NT2/D1 (cell line): ENCODE measurements around the gene MRPL11.
"Not testable (repeated sequence)": the region's sequence is repeated elsewhere in the genome, so short reads cannot be mapped to it uniquely, and the experiment has no call there.

Experiments
- DNase-seq: peaks from one replicate; pipeline ENCODE4 v3.0.0-alpha.2; 2011; ENCODE audit warnings: low read depth, low spot score
- H3K27me3 ChIP-seq: 2 replicates; pipeline ENCODE4 v1.6.0; 2011; ENCODE audit warnings: mild to moderate bottlenecking; ENCODE audit not compliant: insufficient read length, insufficient read depth
- H3K36me3 ChIP-seq: 2 replicates; pipeline ENCODE4 v1.6.1; 2011; ENCODE audit warnings: mild to moderate bottlenecking, low read length, mixed read lengths; ENCODE audit not compliant: insufficient read depth, insufficient read length
- H3K4me1 ChIP-seq: 2 replicates; pipeline ENCODE4 v1.5.1; 2011; ENCODE audit not compliant: insufficient read depth, insufficient read length
- H3K4me3 ChIP-seq: 2 replicates; pipeline ENCODE4 v1.5.1; 2011; ENCODE audit warnings: low read depth; ENCODE audit not compliant: insufficient read length
- H3K9ac ChIP-seq: 2 replicates; pipeline ENCODE4 v1.6.0; 2011; ENCODE audit warnings: low read depth; ENCODE audit not compliant: insufficient read length
- H3K9me3 ChIP-seq: 2 replicates; pipeline ENCODE4 v1.5.1; 2011; ENCODE audit warnings: mild to moderate bottlenecking, low read length; ENCODE audit not compliant: insufficient read depth
- SUZ12 ChIP-seq: IDR thresholded peaks from 2 replicates; pipeline ENCODE4 v1.6.1; 2011; ENCODE audit not compliant: insufficient read length, insufficient read depth; ENCODE audit errors: extremely low read depth
- YY1 ChIP-seq: IDR thresholded peaks from 2 replicates; pipeline ENCODE4 v1.6.1; 2011; ENCODE audit not compliant: insufficient read length, insufficient read depth
- ZNF274 ChIP-seq: IDR thresholded peaks from 2 replicates; pipeline ENCODE4 v1.6.1; 2011; ENCODE audit warnings: mild to moderate bottlenecking, low read depth, low read length

MRPL11 gene

DNA sequence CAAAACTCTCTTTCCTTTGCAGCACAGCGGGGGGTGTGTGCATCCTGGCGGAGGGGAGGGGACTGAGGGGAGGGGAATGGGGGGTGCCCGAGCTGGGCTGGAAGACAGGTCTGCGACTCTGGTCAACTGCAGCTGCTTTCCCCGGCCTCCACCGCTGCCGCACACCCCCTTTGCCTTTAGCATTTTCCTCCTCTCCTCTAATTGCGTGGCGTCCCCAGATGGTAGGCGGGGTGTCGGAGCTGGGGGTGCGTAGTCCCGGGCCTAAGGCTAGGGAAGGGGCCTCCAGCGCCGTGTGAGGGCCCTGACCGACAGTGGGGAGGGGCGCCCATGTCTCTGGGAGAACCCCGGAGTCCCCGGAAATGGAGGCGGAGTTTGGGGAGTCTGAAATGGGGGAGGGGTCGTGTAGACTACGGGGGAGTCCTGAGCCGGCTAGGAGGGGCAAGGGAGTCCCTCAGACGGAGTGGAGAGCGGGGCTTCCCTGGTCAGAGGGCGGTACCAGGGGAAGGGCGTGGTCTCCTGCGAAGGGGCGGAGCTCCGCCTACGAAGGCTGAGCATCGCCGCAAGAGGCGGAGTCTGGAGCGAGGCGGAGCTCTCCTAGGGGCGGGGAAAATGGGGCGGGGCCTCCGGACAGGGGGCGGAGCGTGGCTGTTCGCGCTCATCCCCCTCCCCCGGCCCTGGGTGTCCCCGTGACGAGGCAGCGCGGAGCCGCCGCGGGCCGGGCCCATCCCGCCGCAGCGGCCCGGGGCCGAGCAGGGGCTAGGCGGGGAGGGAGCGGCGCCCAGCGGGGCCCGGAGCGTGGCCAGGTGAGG, 27.8 kb upstream of the MRPL11 start, which contains the start of gene PELI3:
Gene PELI3 (plus strand): TSS at position 681 of the 809 bp plus-strand sequence. CDS start 1,224 bp downstream, outside the sequence.
- Histone ChIP-seq H3K4me1 (peaks cover 24% of the 10 kb centered on the region), H3K9ac (peak within 1 kb of the TSS; percentile 79), H3K4me3 (peak within 1 kb of the TSS; percentile 71), H3K36me3 (peaks cover 7% of the 10 kb centered on the region), H3K9me3 (no peaks in the 10 kb centered on the region), H3K27me3 (peaks cover 9% of the 10 kb centered on the region)
- no peak for TF ChIP-seq YY1
- no peak for TF ChIP-seq SUZ12
- TF ChIP-seq ZNF274 = no peak
- peak; percentile 86 for DNase-seq

DNA sequence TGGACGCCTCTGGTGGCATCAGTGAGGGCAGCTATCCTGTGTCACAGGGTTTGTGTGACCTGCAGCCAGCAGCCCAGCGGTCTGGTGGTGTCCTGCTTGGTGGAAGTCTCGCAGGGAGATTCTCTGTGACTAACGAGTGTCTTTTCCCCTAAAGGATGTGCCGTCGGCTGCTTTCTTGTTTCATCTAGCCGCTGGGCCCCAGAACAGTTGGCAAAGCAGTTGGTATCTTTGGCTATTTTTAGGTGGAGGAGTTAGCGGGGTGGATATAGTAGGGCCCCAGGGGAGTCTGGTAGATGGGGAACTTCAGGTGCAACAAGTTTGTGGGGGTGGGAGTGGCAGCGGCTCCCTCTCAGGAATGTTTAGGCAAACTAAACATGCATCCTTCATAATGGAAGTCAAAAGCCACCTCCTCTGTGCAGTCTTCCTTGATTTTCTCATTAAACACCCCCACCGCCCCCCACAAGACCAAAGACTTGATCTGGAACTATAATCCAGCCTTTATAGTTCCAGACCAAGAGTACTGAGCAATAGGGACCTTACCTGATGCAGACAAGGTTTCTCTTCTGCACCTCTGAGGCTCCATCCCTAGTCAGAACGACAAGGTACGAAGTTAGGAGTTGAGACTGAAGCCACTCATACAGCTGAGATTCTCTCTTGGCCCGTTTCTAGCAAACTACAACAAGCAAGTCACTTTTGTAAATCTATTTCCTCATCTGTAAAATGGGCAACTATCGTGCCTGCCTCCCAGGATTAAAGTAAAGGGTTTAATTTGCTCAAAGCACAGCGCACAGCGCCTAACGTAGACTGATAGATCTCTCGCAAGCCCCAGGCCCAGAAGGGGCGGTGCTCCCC, 27.0 kb upstream of the MRPL11 start:
- Histone ChIP-seq H3K36me3 (no peaks in the 10 kb centered on the region), H3K27me3 (peaks cover 9% of the 10 kb centered on the region), H3K4me1 (peaks cover 24% of the 10 kb centered on the region), H3K4me3 (peak overlapping the region; percentile 55), H3K9me3 (no peaks in the 10 kb centered on the region; the same call in 1 of the 2 replicates), H3K9ac (no peak overlapping the region)
- TF ChIP-seq SUZ12 (no peak), ZNF274 (no peak), YY1 (no peak)
- DNase-seq = no peak

DNA sequence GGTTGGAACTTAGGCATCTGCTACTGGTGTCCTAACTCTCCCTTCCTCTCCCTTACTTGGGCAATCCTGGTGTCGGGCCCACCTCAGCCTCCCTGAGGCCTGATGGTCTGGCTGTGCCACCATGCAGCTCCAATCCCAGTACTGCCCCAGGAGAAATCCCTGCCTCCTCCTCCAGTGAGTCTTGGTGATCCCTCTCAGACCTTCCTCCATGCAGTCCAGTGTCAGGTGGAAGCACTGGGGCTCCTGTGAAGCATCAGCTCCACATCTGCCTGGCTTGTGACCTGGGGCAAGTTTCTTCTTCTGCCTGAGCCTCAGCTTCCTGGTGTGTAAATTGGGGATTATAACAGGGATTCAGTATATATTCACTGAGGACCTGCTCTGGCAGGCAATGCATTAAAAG, 26.3 kb upstream of the MRPL11 start:
- Histone ChIP-seq H3K9me3 (no peaks in the 10 kb centered on the region; the same call in 1 of the 2 replicates), H3K9ac (no peak overlapping the region), H3K4me3 (no peak overlapping the region), H3K36me3 (no peaks in the 10 kb centered on the region), H3K4me1 (peaks cover 19% of the 10 kb centered on the region), H3K27me3 (peaks cover 9% of the 10 kb centered on the region)
- no peak for DNase-seq
- TF ChIP-seq SUZ12 = no peak
- TF ChIP-seq YY1 = no peak
- TF ChIP-seq ZNF274 = no peak

DNA sequence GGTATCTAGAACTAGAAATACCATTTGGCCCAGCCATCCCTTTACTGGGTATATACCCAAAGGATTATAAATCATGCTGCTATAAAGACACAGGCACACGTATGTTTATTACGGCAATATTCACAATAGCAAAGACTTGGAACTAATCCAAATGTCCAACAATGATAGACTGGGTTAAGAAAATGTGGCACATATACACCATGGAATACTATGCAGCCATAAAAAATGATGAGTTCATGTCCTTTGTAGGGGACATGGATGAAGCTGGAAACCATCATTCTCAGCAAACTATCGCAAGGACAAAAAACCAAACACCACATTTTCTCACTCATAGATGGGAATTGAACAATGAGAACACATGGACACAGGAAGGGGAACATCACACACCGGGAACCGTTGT, 25.5 kb upstream of the MRPL11 start:
- not testable (repeated sequence) for H3K36me3 ChIP-seq, H3K4me3 ChIP-seq, DNase-seq, H3K9ac ChIP-seq, H3K9me3 ChIP-seq, H3K27me3 ChIP-seq
- H3K4me1 ChIP-seq = peaks cover 16% of the 10 kb centered on the region

DNA sequence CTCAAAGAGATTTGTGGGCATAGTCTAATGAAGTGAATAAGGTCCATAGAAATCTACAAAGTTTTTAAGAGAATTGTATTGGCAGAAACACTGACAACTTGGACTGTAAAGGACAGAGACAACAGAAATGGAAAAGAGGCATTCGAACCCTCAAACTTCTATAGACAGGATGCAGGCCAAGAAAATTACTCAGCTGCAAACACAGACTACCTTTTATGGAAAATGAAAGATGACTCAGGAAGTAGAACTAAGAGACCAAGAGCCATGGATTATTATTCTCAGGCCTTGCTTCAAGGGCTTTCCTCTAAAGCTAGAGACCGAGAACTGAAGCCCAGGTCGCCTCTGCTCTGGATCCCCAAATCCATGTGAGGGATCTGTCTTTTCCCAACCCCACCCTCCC, 24.3 kb upstream of the MRPL11 start:
- Histone ChIP-seq H3K9me3 (no peaks in the 10 kb centered on the region; the same call in 1 of the 2 replicates), H3K36me3 (no peaks in the 10 kb centered on the region), H3K4me1 (peaks cover 12% of the 10 kb centered on the region), H3K4me3 (no peak overlapping the region), H3K27me3 (peaks cover 9% of the 10 kb centered on the region), H3K9ac (no peak overlapping the region)
- TF ChIP-seq SUZ12 (no peak), YY1 (no peak), ZNF274 (no peak)
- no peak for DNase-seq

DNA sequence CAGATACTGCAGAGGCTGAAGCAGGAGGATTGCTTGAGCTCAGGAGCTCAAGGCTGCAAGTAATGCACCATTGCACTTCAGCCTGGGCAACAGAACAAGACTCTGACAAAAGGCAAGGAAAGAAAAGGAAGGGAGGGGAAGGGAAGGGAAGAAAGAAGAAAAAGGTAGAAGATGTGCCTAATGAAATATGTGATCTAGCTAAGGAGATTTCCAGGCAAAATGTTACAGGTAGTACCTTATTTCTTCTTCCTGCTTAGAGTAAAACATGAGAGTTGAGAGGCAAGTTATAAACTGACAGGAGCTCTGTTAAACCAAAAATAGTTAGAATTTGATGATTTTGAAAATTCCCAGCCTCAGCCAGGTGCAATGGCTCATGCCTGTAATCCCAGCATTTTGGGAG, 23.4 kb upstream of the MRPL11 start:
- H3K4me3 ChIP-seq = no peak overlapping the region
- TF ChIP-seq ZNF274 = no peak
- no peak for TF ChIP-seq SUZ12
- no peak for TF ChIP-seq YY1
- H3K9ac ChIP-seq = no peak overlapping the region
- no peak for DNase-seq
- peaks cover 3% of the 10 kb centered on the region for H3K27me3 ChIP-seq
- peaks cover 7% of the 10 kb centered on the region for H3K4me1 ChIP-seq
- no peaks in the 10 kb centered on the region; the same call in 1 of the 2 replicates for H3K9me3 ChIP-seq
- H3K36me3 ChIP-seq = no peaks in the 10 kb centered on the region

DNA sequence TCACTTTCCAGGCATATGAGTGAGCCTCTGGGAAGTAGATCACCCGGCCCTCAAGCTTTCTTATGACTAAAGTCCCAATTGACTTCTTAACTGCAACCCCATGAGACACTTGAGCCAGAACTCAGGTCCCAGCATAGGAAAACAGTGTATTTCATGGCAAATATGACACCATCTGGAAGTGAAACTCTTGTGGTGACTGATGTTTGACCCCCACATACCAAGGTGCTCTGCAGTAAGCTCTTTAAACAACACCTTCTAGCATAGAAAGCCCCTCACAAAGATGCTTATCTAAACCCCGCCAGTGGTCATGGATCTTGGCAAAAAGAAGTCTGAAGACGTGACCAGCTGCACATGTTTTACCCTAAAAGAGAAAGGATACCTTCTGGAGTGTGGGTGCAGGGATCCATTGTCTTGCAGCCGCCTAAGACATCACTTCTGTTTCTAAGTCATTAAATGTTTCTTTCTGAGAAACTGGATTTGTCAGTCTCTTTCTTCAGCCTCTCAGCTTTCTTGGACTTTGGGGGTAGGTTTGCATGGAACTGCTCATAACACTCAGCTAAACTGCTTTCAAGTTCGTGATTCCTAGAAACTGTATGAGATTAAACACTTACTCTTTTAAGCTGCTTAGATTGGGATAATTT, 20.6 kb upstream of the MRPL11 start:
- no peak for TF ChIP-seq ZNF274
- TF ChIP-seq SUZ12 = no peak
- TF ChIP-seq YY1 = no peak
- peaks cover 2% of the 10 kb centered on the region for H3K4me1 ChIP-seq
- H3K36me3 ChIP-seq = no peaks in the 10 kb centered on the region
- no peak overlapping the region for H3K4me3 ChIP-seq
- no peaks in the 10 kb centered on the region; the same call in 1 of the 2 replicates for H3K9me3 ChIP-seq
- H3K9ac ChIP-seq = no peak overlapping the region
- no peak for DNase-seq
- H3K27me3 ChIP-seq = no peaks in the 10 kb centered on the region
